Thoracic aorta (tissue), 2 donors: ENCODE data around the gene SNTG2. TPM values are rescaled to one million over a fixed set of nuclear protein-coding genes. Genes with fewer than 3 reads are reported as not detected.

Experiments
- ATAC-seq: fragments of 150-250 bp; one replicate; pipeline ENCODE4 v1.8.0; 2017; ENCODE audit warnings: low read depth; ENCODE audit not compliant: insufficient number of reproducible peaks, low FRiP score
- DNase-seq: peaks from one replicate; pipeline ENCODE4 v3.0.0-alpha.2; 2020; ENCODE audit warnings: low spot score
- H3K27ac ChIP-seq, 2 donors: fragments of 200-600 bp; sonication (generic); 1 replicate in 1 of 2; 2 replicates in 1 of 2; pipeline ENCODE4 v1.5.1; 2016; ENCODE audit warnings: mild to moderate bottlenecking in 2 of 2, moderate library complexity in 2 of 2
- H3K27me3 ChIP-seq: fragments of 200-600 bp; sonication (generic); replicated peaks from 2 replicates; pipeline ENCODE4 v1.6.0; 2016; ENCODE audit warnings: mild to moderate bottlenecking; ENCODE audit not compliant: insufficient read depth
- H3K36me3 ChIP-seq: fragments of 200-600 bp; sonication (generic); one replicate; pipeline ENCODE4 v1.5.1; 2016
- H3K4me1 ChIP-seq, 2 donors: fragments of 200-600 bp; sonication (generic); 1 replicate in 1 of 2; 2 replicates in 1 of 2; pipeline versions ENCODE4 v1.5.1 to v1.6.0; 2016; ENCODE audit warnings: low read depth in 2 of 2, mild to moderate bottlenecking in 1 of 2; ENCODE audit not compliant: control insufficient read depth in 1 of 2
- H3K4me3 ChIP-seq: fragments of 200-600 bp; sonication (generic); 2 replicates; pipeline ENCODE4 v1.5.1; 2016; ENCODE audit warnings: mild to moderate bottlenecking
- H3K9me3 ChIP-seq: fragments of 200-600 bp; sonication (generic); 2 replicates; pipeline ENCODE4 v1.5.1; 2016
- CTCF ChIP-seq: fragments of 200-600 bp; sonication (generic); IDR thresholded peaks from one replicate; pipeline ENCODE4 v1.5.1; 2019; ENCODE audit warnings: antibody characterized with exemption
- total RNA-seq, 2 donors: library from RNA; depleted of rRNA; stranded (reverse); fragments of >200 nt; gene quantifications; one replicate each; pipeline versions ENCODE4 v1.1.0 to v1.2.3, GENCODE V29; 2016

Gene SNTG2
- total RNA-seq, 2 donors from 2014 or later = 8.9 to 18.6 TPM

GRCh38 chr2:1053786-1054185, 103.1 kb downstream of the SNTG2 start:
- TF ChIP-seq CTCF = no peak
- Histone ChIP-seq H3K36me3 (no peaks in the 10 kb centered on the region), H3K27me3 (no peaks in the 10 kb centered on the region), H3K9me3 (no peaks in the 10 kb centered on the region), H3K4me1 (no peaks in the 10 kb centered on the region), H3K4me3 (no peak overlapping the region), H3K27ac (no peak overlapping the region)
- DNase-seq (no peak), ATAC-seq (no peak)

GRCh38 chr2:1054399-1054798, 103.8 kb downstream of the SNTG2 start:
- Histone ChIP-seq H3K27ac (no peak overlapping the region), H3K4me1 (no peaks in the 10 kb centered on the region), H3K36me3 (no peaks in the 10 kb centered on the region), H3K27me3 (no peaks in the 10 kb centered on the region), H3K9me3 (no peaks in the 10 kb centered on the region), H3K4me3 (no peak overlapping the region)
- ATAC-seq = no peak
- no peak for TF ChIP-seq CTCF
- no peak for DNase-seq

GRCh38 chr2:1055014-1055595, 104.5 kb downstream of the SNTG2 start:
- Histone ChIP-seq H3K9me3 (no peaks in the 10 kb centered on the region), H3K36me3 (no peaks in the 10 kb centered on the region), H3K27ac (no peak overlapping the region), H3K27me3 (no peaks in the 10 kb centered on the region), H3K4me1 (no peaks in the 10 kb centered on the region), H3K4me3 (no peak overlapping the region)
- TF ChIP-seq CTCF = no peak
- no peak for ATAC-seq
- DNase-seq = no peak

- no peak for TF ChIP-seq CTCF
- no peaks in the 10 kb centered on the region for H3K9me3 ChIP-seq
These were observed 109.7 kb downstream of the SNTG2 start for GRCh38 chr2:1060372-1060771.

GRCh38 chr2:1060987-1061386, 110.3 kb downstream of the SNTG2 start:
- no peak for TF ChIP-seq CTCF
- Histone ChIP-seq H3K27ac (no peak overlapping the region), H3K4me3 (no peak overlapping the region), H3K9me3 (no peaks in the 10 kb centered on the region), H3K36me3 (no peaks in the 10 kb centered on the region), H3K27me3 (no peaks in the 10 kb centered on the region), H3K4me1 (no peaks in the 10 kb centered on the region)
- ATAC-seq (no peak), DNase-seq (no peak)

More at GRCh38 chr2:1060372-1060771, 109.7 kb downstream of the SNTG2 start:
- no peak for ATAC-seq
- no peak for DNase-seq
- Histone ChIP-seq H3K36me3 (no peaks in the 10 kb centered on the region), H3K27ac (no peak overlapping the region), H3K4me1 (no peaks in the 10 kb centered on the region), H3K4me3 (no peak overlapping the region), H3K27me3 (no peaks in the 10 kb centered on the region)
